Motor neuron (in vitro differentiated cells): Measurements from ENCODE around the gene SMIM41. TPM values are rescaled to one million over a fixed set of nuclear protein-coding genes. Genes with fewer than 3 reads are reported as not detected.

Source experiments
- ATAC-seq, 8 experiments: fragments of 200-7000 bp; cut with Tn5 transposase; replicated peaks in 6 of 8; 2 replicates each; pipeline ENCODE4 v1.8.0; 2021; ENCODE audit warnings: mild to moderate bottlenecking in 8 of 8, moderate library complexity in 8 of 8
- H3K27ac ChIP-seq, 2 donors: fragments of 250-450 bp; sonication (Bioruptor Pico); 2 replicates each; pipeline ENCODE4 v1.9.0; 2021; ENCODE audit warnings: antibody characterized with exemption in 2 of 2, mild to moderate bottlenecking in 2 of 2, moderate library complexity in 1 of 2
- H3K4me1 ChIP-seq, 2 donors: fragments of 250-450 bp; sonication (Bioruptor Pico); replicated peaks in 1 of 2; 2 replicates each; pipeline ENCODE4 v1.6.1; 2021; ENCODE audit warnings: antibody characterized with exemption in 2 of 2, mild to moderate bottlenecking in 2 of 2, moderate library complexity in 1 of 2
- H3K4me3 ChIP-seq, 5 donors: fragments of 250-450 bp; sonication (Bioruptor Pico); 2 replicates each; pipeline ENCODE4 v1.9.0; 2021; ENCODE audit warnings: antibody characterized with exemption in 5 of 5, mild to moderate bottlenecking in 5 of 5, moderate library complexity in 4 of 5
- WGBS, 10 experiments: fragments of 450-650 bp; shearing (Covaris generic); methylation state at CpG; one replicate each; pipeline ENCODE4 v1.0.0; 2022; 5-methylcytosine and 5-hydroxymethylcytosine counted together
- in situ Hi-C, 9 experiments: fragments of 400-800 bp; cut with MboI; loops; one replicate each; pipeline ENCODE4 v1.15.0; 2021; ENCODE audit warnings: low sequenced_read_pairs in 9 of 9, low pct_unique_long_range_greater_than_20kb in 2 of 9; ENCODE audit not compliant: unreplicated experiment in 9 of 9
- total RNA-seq, 8 experiments: library from RNA; unstranded; fragments of 300-600 nt; gene quantifications; 2 replicates each; pipeline versions ENCODE4 v1.2.3 to v1.2.4, GENCODE V29; 2022

The SMIM41 gene
- total RNA-seq, 8 experiments from 2014 or later = not detected

GRCh38 chr12:52042706-52043385, 36.7 kb upstream of the SMIM41 start:
- Histone ChIP-seq H3K27ac (no peak overlapping the region), H3K4me3 (no peak overlapping the region), H3K4me1 (peaks cover 8% of the 10 kb centered on the region in 2 donors)
- in situ Hi-C loops = no loop called here
- peak in 1 of 8 experiments; percentile 24 for ATAC-seq
- 63 to 100% (median 80%) methylated on average over 1 to 3 of the region's 8 CpGs; no CpG with 5 or more reads in 7 of the 10 experiments for WGBS, 10 experiments

GRCh38 chr12:52043386-52044212, 35.9 kb upstream of the SMIM41 start:
- WGBS, 10 experiments = 49 to 91% (median 75%) methylated on average over 1 to 8 of the region's 21 CpGs; no CpG with 5 or more reads in 5 of the 10 experiments
- no peak for ATAC-seq
- Histone ChIP-seq H3K4me1 (peaks cover under 1 to 3% of the 10 kb centered on the region in 2 donors), H3K27ac (no peak overlapping the region), H3K4me3 (no peak overlapping the region)
- in situ Hi-C loops = no loop called here

GRCh38 chr12:52044292-52044983, 35.1 kb upstream of the SMIM41 start:
- WGBS, 10 experiments = 6 to 100% (median 77%) methylated on average over 1 to 11 of the region's 18 CpGs; no CpG with 5 or more reads in 1 of the 10 experiments
- ATAC-seq = no peak
- no peak overlapping the region for H3K4me3 ChIP-seq
- H3K4me1 ChIP-seq = no peaks in the 10 kb centered on the region
- in situ Hi-C loops = no loop called here
- no peak overlapping the region for H3K27ac ChIP-seq

GRCh38 chr12:52045794-52046199, 33.7 kb upstream of the SMIM41 start:
- 40 to 67% methylated on average over 1 of the region's 4 CpGs; no CpG with 5 or more reads in 8 of the 10 experiments for WGBS, 10 experiments
- H3K4me3 ChIP-seq = no peak overlapping the region
- H3K4me1 ChIP-seq = peaks cover 7 to 9% of the 10 kb centered on the region in 2 donors
- ATAC-seq = peak in 3 of 8 experiments; percentile 12 to 24 (median 12)
- in situ Hi-C loops = no loop called here
- H3K27ac ChIP-seq = no peak overlapping the region

- in situ Hi-C loops = no loop called here
- peaks cover 9 to 14% of the 10 kb centered on the region in 2 donors for H3K4me1 ChIP-seq
- H3K27ac ChIP-seq = no peak overlapping the region
- no peak overlapping the region for H3K4me3 ChIP-seq
- ATAC-seq = no peak
- 20 to 94% (median 83%) methylated on average over 1 to 6 of the region's 7 CpGs; no CpG with 5 or more reads in 5 of the 10 experiments for WGBS, 10 experiments
These were observed 32.6 kb upstream of the SMIM41 start for GRCh38 chr12:52046859-52047258.

GRCh38 chr12:52049286-52049685, 30.2 kb upstream of the SMIM41 start:
- H3K4me3 ChIP-seq = no peak overlapping the region
- H3K27ac ChIP-seq = no peak overlapping the region
- ATAC-seq = no peak
- WGBS, 10 experiments = 50 to 100% (median 75%) methylated on average over 1 to 4 of the region's 4 CpGs; no CpG with 5 or more reads in 1 of the 10 experiments
- in situ Hi-C loops = no loop called here
- H3K4me1 ChIP-seq = peaks cover 11 to 14% of the 10 kb centered on the region in 2 donors

- Histone ChIP-seq H3K27ac (no peak overlapping the region), H3K4me3 (no peak overlapping the region), H3K4me1 (peaks cover 11 to 14% of the 10 kb centered on the region in 2 donors)
- no peak for ATAC-seq
- in situ Hi-C loops = no loop called here
- WGBS, 10 experiments = 70 to 100% (median 82%) methylated on average over 1 to 2 of the region's 5 CpGs; no CpG with 5 or more reads in 6 of the 10 experiments
These were observed 29.8 kb upstream of the SMIM41 start for GRCh38 chr12:52049688-52050087.

- WGBS, 10 experiments = 0 to 67% (median 13%) methylated on average over 1 to 5 of the region's 16 CpGs; no CpG with 5 or more reads in 4 of the 10 experiments
- peaks cover 11 to 14% of the 10 kb centered on the region in 2 donors for H3K4me1 ChIP-seq
- H3K4me3 ChIP-seq = peak overlapping the region; percentile 33 to 43 (median 34)
- no peak for ATAC-seq
- in situ Hi-C loops = no loop called here
- peak overlapping the region in 1 of 2 donors; percentile 26 for H3K27ac ChIP-seq
These were observed 29.3 kb upstream of the SMIM41 start for GRCh38 chr12:52050116-52050757.

GRCh38 chr12:52050758-52051541, 28.6 kb upstream of the SMIM41 start, which contains the start of gene NR4A1:
Gene NR4A1 (plus strand): TSS chr12:52051442. CDS start chr12:52054329, 2,887 bp downstream.
- peak within 1 kb of the TSS in 1 of 2 donors; percentile 26 for H3K27ac ChIP-seq
- 0 to 1% methylated on average over 10 to 15 of the region's 77 CpGs; no CpG with 5 or more reads in 8 of the 10 experiments for WGBS, 10 experiments
- ATAC-seq = peak; percentile 54 to 87 (median 85)
- H3K4me1 ChIP-seq = peaks cover 11 to 14% of the 10 kb centered on the region in 2 donors
- peak within 1 kb of the TSS; percentile 33 to 43 (median 34) for H3K4me3 ChIP-seq
- in situ Hi-C loops = no loop called here

- no peak overlapping the region for H3K27ac ChIP-seq
- no peak for ATAC-seq
These were observed 26.9 kb upstream of the SMIM41 start for GRCh38 chr12:52052468-52053186.

GRCh38 chr12:52053536-52054209, 25.8 kb upstream of the SMIM41 start:
- Histone ChIP-seq H3K4me3 (no peak overlapping the region), H3K4me1 (peaks cover 11 to 14% of the 10 kb centered on the region in 2 donors), H3K27ac (no peak overlapping the region)
- WGBS, 10 experiments = 70 to 100% (median 87%) methylated on average over 1 to 3 of the region's 9 CpGs; no CpG with 5 or more reads in 4 of the 10 experiments
- in situ Hi-C loops = no loop called here
- no peak for ATAC-seq

More at GRCh38 chr12:52052468-52053186, 26.9 kb upstream of the SMIM41 start:
- 80 to 100% (median 92%) methylated on average over 1 to 3 of the region's 7 CpGs; no CpG with 5 or more reads in 6 of the 10 experiments for WGBS, 10 experiments
- Histone ChIP-seq H3K4me3 (no peak overlapping the region), H3K4me1 (peaks cover 11 to 14% of the 10 kb centered on the region in 2 donors)
- in situ Hi-C loops = no loop called here
